Muscle of leg (tissue), 11 donors: Measurements from ENCODE around the gene ADGRL3. TPM values are rescaled to one million over a fixed set of nuclear protein-coding genes. Genes with fewer than 3 reads are reported as not detected.
"Not testable (repeated sequence)": the region's sequence is repeated elsewhere in the genome, so short reads cannot be mapped to it uniquely, and the experiment has no call there.

ENCODE experiments used
- DNase-seq: peaks from one replicate; pipeline ENCODE4 v3.0.0; 2013
- H3K27ac ChIP-seq: one replicate; pipeline ENCODE4 v1.5.1; 2013; ENCODE audit warnings: mild to moderate bottlenecking, low read length, control low read depth
- H3K27me3 ChIP-seq: one replicate; pipeline ENCODE4 v1.6.1; 2013; ENCODE audit warnings: low read length; ENCODE audit not compliant: control insufficient read depth, insufficient read depth
- H3K36me3 ChIP-seq: one replicate; pipeline ENCODE4 v1.6.1; 2013; ENCODE audit warnings: low read length; ENCODE audit not compliant: control insufficient read depth, insufficient read depth
- H3K4me1 ChIP-seq: one replicate; pipeline ENCODE4 v1.6.1; 2013; ENCODE audit warnings: low read length; ENCODE audit not compliant: control insufficient read depth, insufficient read depth
- H3K4me3 ChIP-seq: one replicate; pipeline ENCODE4 v1.5.1; 2013; ENCODE audit warnings: low read length, control low read depth
- H3K9me3 ChIP-seq: replicated peaks from 2 replicates; pipeline ENCODE4 v1.6.1; 2013; ENCODE audit warnings: low read depth, low read length; ENCODE audit not compliant: control insufficient read depth
- WGBS: methylation state at CpG from one replicate; pipeline ENCODE4 v1.1.5; 2013; ENCODE audit warnings: missing lambda C conversion rate; ENCODE audit not compliant: insufficient coverage; 5-methylcytosine and 5-hydroxymethylcytosine counted together
- polyA plus RNA-seq, 8 donors: library from polyadenylated mRNA; unstranded; fragments of 120-200 nt; gene quantifications; one replicate each; pipeline versions ENCODE4 v1.2.1 to v1.2.3, GENCODE V29; 2013; ENCODE audit warnings: inconsistent platforms in 1 of 8, low replicate concordance in 1 of 8; ENCODE audit not compliant: insufficient read length in 8 of 8, insufficient read depth in 1 of 8
- total RNA-seq: library from RNA; stranded (reverse); fragments of 120-200 nt; gene quantifications from one replicate; pipeline ENCODE4 v1.2.4, GENCODE V29; 2013

ADGRL3 gene
- total and polyA plus RNA-seq, 9 donors = 11.8 to 40.7 (median 24.8) TPM

GRCh38 chr4:61630548-61630947 is 430.4 kb downstream of the ADGRL3 start:
- Histone ChIP-seq H3K4me3 (no peak overlapping the region), H3K36me3 (no peaks in the 10 kb centered on the region), H3K9me3 (no peaks in the 10 kb centered on the region), H3K4me1 (no peaks in the 10 kb centered on the region), H3K27ac (no peak overlapping the region), H3K27me3 (no peaks in the 10 kb centered on the region)
- DNase-seq = no peak
- whole genome bisulfite sequencing = 44% methylated on average over 1 of the region's 2 CpGs

GRCh38 chr4:61638591-61638990 is 438.5 kb downstream of the ADGRL3 start:
- Histone ChIP-seq H3K9me3 (no peaks in the 10 kb centered on the region), H3K27me3 (no peaks in the 10 kb centered on the region), H3K36me3 (no peaks in the 10 kb centered on the region), H3K27ac (no peak overlapping the region), H3K4me3 (no peak overlapping the region), H3K4me1 (no peaks in the 10 kb centered on the region)
- DNase-seq = no peak
- WGBS = no CpG with 5 or more reads among the region's 1 CpG

- not testable (repeated sequence) for H3K27ac ChIP-seq, H3K36me3 ChIP-seq, DNase-seq, H3K4me1 ChIP-seq, H3K9me3 ChIP-seq, H3K27me3 ChIP-seq, H3K4me3 ChIP-seq
- 93% methylated on average over 22 of the region's 26 CpGs for WGBS
Measured at GRCh38 chr4:61646746-61647350, 446.7 kb downstream of the ADGRL3 start.

DNA sequence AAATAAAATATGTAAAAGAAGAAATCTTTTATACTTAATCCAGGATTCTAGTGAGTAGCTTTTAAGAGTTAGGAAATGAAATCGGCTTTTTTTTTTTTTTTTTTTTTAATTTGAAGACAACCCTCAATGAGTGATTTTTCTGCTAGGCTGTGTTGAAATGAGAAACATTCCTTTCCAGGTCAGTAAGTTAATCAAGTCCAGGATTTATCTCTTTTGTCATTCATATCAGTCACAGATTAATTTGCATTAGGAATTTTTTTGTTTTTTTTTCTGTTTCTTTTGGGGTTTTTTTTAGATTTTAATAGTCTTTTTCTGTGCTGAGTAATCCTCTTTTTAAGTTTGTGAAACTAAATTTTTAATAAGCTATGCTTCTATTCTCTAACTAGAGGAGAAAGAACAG is 448.1 kb downstream of the ADGRL3 start:
- Histone ChIP-seq H3K27me3 (no peaks in the 10 kb centered on the region), H3K36me3 (no peaks in the 10 kb centered on the region), H3K4me3 (no peak overlapping the region), H3K9me3 (no peaks in the 10 kb centered on the region), H3K27ac (no peak overlapping the region), H3K4me1 (no peaks in the 10 kb centered on the region)
- DNase-seq = no peak
- WGBS = no CpG with 5 or more reads among the region's 1 CpG

DNA sequence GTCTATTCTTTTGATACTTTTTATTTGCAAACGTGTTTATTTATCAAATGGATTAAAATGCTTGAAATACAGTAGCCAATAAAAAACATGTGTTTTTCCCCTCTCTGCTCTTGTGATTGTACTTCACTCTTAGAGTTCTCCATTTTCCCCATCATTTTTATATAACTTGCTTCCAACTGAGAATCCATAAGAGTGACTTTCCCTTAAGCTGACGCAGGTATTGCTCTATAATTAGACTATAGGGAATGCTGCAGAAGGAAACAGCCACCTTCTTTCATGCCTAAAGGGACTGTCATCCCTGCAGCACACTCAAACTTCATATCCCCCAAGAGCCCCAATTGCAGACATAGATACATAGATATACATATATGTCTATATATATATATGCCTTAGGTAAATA is 456.9 kb downstream of the ADGRL3 start:
- Histone ChIP-seq H3K9me3 (no peaks in the 10 kb centered on the region), H3K27me3 (no peaks in the 10 kb centered on the region), H3K4me3 (no peak overlapping the region), H3K36me3 (no peaks in the 10 kb centered on the region), H3K4me1 (no peaks in the 10 kb centered on the region), H3K27ac (no peak overlapping the region)
- no peak for DNase-seq
- no CpG with 5 or more reads among the region's 2 CpGs for WGBS

GRCh38 chr4:61661960-61662359 is 461.8 kb downstream of the ADGRL3 start:
- H3K4me1 ChIP-seq = no peaks in the 10 kb centered on the region
- no peaks in the 10 kb centered on the region for H3K36me3 ChIP-seq
- H3K27me3 ChIP-seq = no peaks in the 10 kb centered on the region
- 91% methylated on average over 7 of the region's 7 CpGs for WGBS
- no peak for DNase-seq
- no peak overlapping the region for H3K4me3 ChIP-seq
- H3K9me3 ChIP-seq = no peaks in the 10 kb centered on the region
- H3K27ac ChIP-seq = no peak overlapping the region

- H3K36me3 ChIP-seq = no peaks in the 10 kb centered on the region
- H3K4me1 ChIP-seq = no peaks in the 10 kb centered on the region
- H3K9me3 ChIP-seq = no peaks in the 10 kb centered on the region
- WGBS = 97% methylated on average over 5 of the region's 5 CpGs
- no peak for DNase-seq
- no peak overlapping the region for H3K4me3 ChIP-seq
- H3K27ac ChIP-seq = no peak overlapping the region
- no peaks in the 10 kb centered on the region for H3K27me3 ChIP-seq
Measured at GRCh38 chr4:61662362-61662761, 462.2 kb downstream of the ADGRL3 start.

- DNase-seq = no peak
Measured at GRCh38 chr4:61663310-61663709, 463.2 kb downstream of the ADGRL3 start.

GRCh38 chr4:61665649-61666048 is 465.5 kb downstream of the ADGRL3 start:
- no peaks in the 10 kb centered on the region for H3K27me3 ChIP-seq
- H3K4me1 ChIP-seq = no peaks in the 10 kb centered on the region
- no peaks in the 10 kb centered on the region for H3K36me3 ChIP-seq
- DNase-seq = no peak
- no peak overlapping the region for H3K4me3 ChIP-seq
- peaks cover 3% of the 10 kb centered on the region for H3K9me3 ChIP-seq
- no peak overlapping the region for H3K27ac ChIP-seq

More at GRCh38 chr4:61663310-61663709, 463.2 kb downstream of the ADGRL3 start:
- H3K4me3 ChIP-seq = no peak overlapping the region
- no peaks in the 10 kb centered on the region for H3K36me3 ChIP-seq
- H3K9me3 ChIP-seq = no peaks in the 10 kb centered on the region
- H3K27ac ChIP-seq = no peak overlapping the region
- no peaks in the 10 kb centered on the region for H3K27me3 ChIP-seq
- WGBS = 100% methylated on average over 5 of the region's 8 CpGs
- H3K4me1 ChIP-seq = no peaks in the 10 kb centered on the region

GRCh38 chr4:61666244-61666643 is 466.1 kb downstream of the ADGRL3 start:
- peak; percentile 73 for DNase-seq
- H3K27ac ChIP-seq = no peak overlapping the region
- no peaks in the 10 kb centered on the region for H3K4me1 ChIP-seq
- peaks cover 6% of the 10 kb centered on the region for H3K9me3 ChIP-seq
- H3K4me3 ChIP-seq = no peak overlapping the region
- WGBS = no CpG with 5 or more reads among the region's 1 CpG
- H3K27me3 ChIP-seq = no peaks in the 10 kb centered on the region
- no peaks in the 10 kb centered on the region for H3K36me3 ChIP-seq

DNA sequence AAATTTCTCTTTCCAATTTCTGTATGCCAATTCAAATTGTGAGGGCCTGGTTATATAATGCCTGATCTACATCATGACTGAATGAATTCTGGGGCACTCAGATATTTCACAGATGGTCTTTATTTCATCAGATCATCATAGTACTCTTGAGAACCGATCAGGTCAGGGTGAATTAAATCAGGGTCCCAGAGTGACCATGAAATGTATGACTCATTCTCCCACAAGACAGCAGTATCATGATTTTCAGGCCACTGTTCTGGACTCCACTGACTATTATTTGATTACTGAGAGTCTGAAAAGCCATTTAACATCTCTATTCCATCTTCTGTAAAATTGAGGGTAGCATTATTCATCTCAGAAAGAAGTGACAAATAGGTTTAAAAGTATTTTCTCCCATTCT is 471.5 kb downstream of the ADGRL3 start:
- DNase-seq = no peak
- H3K36me3 ChIP-seq = no peaks in the 10 kb centered on the region
- H3K4me1 ChIP-seq = no peaks in the 10 kb centered on the region
- H3K27me3 ChIP-seq = no peaks in the 10 kb centered on the region
- no peak overlapping the region for H3K27ac ChIP-seq
- H3K9me3 ChIP-seq = peaks cover 6% of the 10 kb centered on the region
- 100% methylated on average over 1 of the region's 1 CpG for WGBS
- H3K4me3 ChIP-seq = no peak overlapping the region
